Bronchial epithelial cell (primary cell): ENCODE results near the gene P2RY4. TPM values are rescaled to one million over a fixed set of nuclear protein-coding genes. Genes with fewer than 3 reads are reported as not detected.
"Not testable (repeated sequence)": the region's sequence is repeated elsewhere in the genome, so short reads cannot be mapped to it uniquely, and the experiment has no call there.

ENCODE experiments used
- DNase-seq: peaks from one replicate; pipeline ENCODE4 v3.0.0-alpha.2; 2010; ENCODE audit warnings: low read depth
- FAIRE-seq: peaks from 2 replicates; lab custom pipeline; 2011; peaks lifted over from hg19 to GRCh38; lab: Jason Lieb, UNC
- H3K27me3 ChIP-seq: 2 replicates; pipeline ENCODE4 v1.5.1; 2011; ENCODE audit warnings: low read length; ENCODE audit not compliant: control insufficient read depth, insufficient read depth
- H3K36me3 ChIP-seq: 2 replicates; pipeline ENCODE4 v1.5.1; 2011; ENCODE audit warnings: low read length; ENCODE audit not compliant: control insufficient read depth, insufficient read depth
- H3K4me3 ChIP-seq: 2 replicates; pipeline ENCODE4 v1.5.1; 2011; ENCODE audit warnings: mild to moderate bottlenecking, low read depth, low read length, control low read depth
- CTCF ChIP-seq: IDR thresholded peaks from 2 replicates; pipeline ENCODE4 v1.5.1; 2011; ENCODE audit warnings: mild to moderate bottlenecking, moderate library complexity, low read length, control low read depth, inconsistent platforms; ENCODE audit not compliant: insufficient read depth, severe bottlenecking
- total RNA-seq: library from RNA; depleted of rRNA; stranded (reverse); fragments of >200 nt; gene quantifications from 2 replicates; pipeline ENCODE4 v1.2.1, GENCODE V29; 2014

P2RY4 gene
- total RNA-seq, 1 donor from 2014 or later: not detected

- no peak for DNase-seq
- H3K4me3 ChIP-seq: no peak overlapping the region
- no peak for FAIRE-seq
- H3K36me3 ChIP-seq: no peaks in the 10 kb centered on the region
- no peak for TF ChIP-seq CTCF
- no peaks in the 10 kb centered on the region for H3K27me3 ChIP-seq
These were observed 6.0 kb downstream of the P2RY4 start for GRCh38 chrX:70254063-70254400.

- DNase-seq (peak; percentile 78), FAIRE-seq (no peak)
- Histone ChIP-seq H3K4me3 (no peak overlapping the region), H3K36me3 (no peaks in the 10 kb centered on the region), H3K27me3 (no peaks in the 10 kb centered on the region)
- no peak for TF ChIP-seq CTCF
These were observed 6.5 kb downstream of the P2RY4 start for GRCh38 chrX:70253377-70254062.

- FAIRE-seq: no peak
- DNase-seq: no peak
- no peak for TF ChIP-seq CTCF
- Histone ChIP-seq H3K4me3 (no peak overlapping the region), H3K36me3 (no peaks in the 10 kb centered on the region), H3K27me3 (no peaks in the 10 kb centered on the region)
These were observed 7.5 kb downstream of the P2RY4 start for GRCh38 chrX:70252491-70252890.

- TF ChIP-seq CTCF: no peak
- no peaks in the 10 kb centered on the region for H3K36me3 ChIP-seq
- FAIRE-seq (no peak), DNase-seq (no peak)
- H3K27me3 ChIP-seq: no peaks in the 10 kb centered on the region
- H3K4me3 ChIP-seq: no peak overlapping the region
These were observed 12.8 kb downstream of the P2RY4 start for GRCh38 chrX:70247252-70247651.

GRCh38 chrX:70244881-70245280, 15.1 kb downstream of the P2RY4 start:
- TF ChIP-seq CTCF: no peak
- DNase-seq: no peak
- no peak for FAIRE-seq

GRCh38 chrX:70243601-70244000, 16.4 kb downstream of the P2RY4 start:
- FAIRE-seq, H3K27me3 ChIP-seq, H3K4me3 ChIP-seq, H3K36me3 ChIP-seq: not testable (repeated sequence)
- peak; percentile 39 for DNase-seq

More at GRCh38 chrX:70244881-70245280, 15.1 kb downstream of the P2RY4 start:
- H3K4me3 ChIP-seq: no peak overlapping the region
- no peaks in the 10 kb centered on the region for H3K36me3 ChIP-seq
- H3K27me3 ChIP-seq: no peaks in the 10 kb centered on the region
